C1 segment of cervical spinal cord (tissue), 14 donors: ENCODE data around the gene PHF2.

Source experiments
- DNase-seq, 14 donors: peaks; one replicate each; lab custom pipeline; 2025; lab: John Stamatoyannopoulos, UW

Gene PHF2

DNA sequence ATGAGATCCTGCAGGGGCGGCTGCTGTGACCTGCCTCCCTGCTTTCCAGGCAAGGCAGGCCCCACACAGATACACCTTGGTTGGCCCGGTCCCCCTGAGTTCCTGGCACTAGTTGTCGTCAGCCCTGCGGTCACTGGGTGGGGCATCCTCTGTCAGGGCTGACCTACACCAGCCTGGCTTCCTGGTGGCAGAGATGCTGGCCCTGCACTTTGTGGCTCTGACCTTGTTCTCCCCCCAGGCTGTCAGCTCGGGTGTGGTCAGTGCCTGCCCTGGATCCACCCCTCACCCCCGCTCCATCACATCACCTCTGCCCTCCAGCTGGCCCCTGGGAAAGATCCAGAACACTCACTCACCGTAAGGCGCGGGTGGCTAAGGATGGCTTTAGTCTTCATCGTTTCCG lies 74.1 kb downstream of the PHF2 start:
- no peak for DNase-seq

DNA sequence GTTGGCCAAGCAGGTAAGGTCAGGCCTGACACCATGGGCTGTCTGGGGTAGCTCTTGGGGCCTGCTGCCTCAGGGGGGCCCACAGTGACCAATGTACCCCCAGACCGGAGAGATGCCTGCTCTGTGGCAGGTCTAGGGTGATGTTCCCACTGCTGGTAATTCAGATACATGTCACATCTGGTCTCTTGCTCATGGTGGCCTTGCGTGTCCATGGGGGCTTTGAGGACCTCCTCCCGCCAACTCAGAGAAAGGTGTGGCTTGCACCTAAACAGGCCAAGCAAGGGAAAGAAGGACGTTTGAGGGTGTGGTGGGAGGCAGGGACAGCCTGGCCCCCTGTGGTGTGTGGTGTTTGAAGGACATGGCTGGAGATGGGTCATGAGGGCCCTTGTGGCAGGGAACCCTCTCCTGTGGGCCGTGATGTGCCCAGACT lies 75.2 kb downstream of the PHF2 start:
- DNase-seq, result no peak

GRCh38 chr9:93652604-93653592 lies 76.5 kb downstream of the PHF2 start:
- DNase-seq, result no peak

GRCh38 chr9:93653760-93654159 lies 77.4 kb downstream of the PHF2 start:
- no peak for DNase-seq

- DNase-seq, result no peak
Measured at GRCh38 chr9:93654351-93654961, 78.1 kb downstream of the PHF2 start.

GRCh38 chr9:93655621-93656425 lies 79.4 kb downstream of the PHF2 start:
- DNase-seq, result no peak

- no peak for DNase-seq
Measured at GRCh38 chr9:93656426-93657239, 80.2 kb downstream of the PHF2 start.

- DNase-seq, result no peak
Measured at GRCh38 chr9:93657331-93658111, 81.1 kb downstream of the PHF2 start.

DNA sequence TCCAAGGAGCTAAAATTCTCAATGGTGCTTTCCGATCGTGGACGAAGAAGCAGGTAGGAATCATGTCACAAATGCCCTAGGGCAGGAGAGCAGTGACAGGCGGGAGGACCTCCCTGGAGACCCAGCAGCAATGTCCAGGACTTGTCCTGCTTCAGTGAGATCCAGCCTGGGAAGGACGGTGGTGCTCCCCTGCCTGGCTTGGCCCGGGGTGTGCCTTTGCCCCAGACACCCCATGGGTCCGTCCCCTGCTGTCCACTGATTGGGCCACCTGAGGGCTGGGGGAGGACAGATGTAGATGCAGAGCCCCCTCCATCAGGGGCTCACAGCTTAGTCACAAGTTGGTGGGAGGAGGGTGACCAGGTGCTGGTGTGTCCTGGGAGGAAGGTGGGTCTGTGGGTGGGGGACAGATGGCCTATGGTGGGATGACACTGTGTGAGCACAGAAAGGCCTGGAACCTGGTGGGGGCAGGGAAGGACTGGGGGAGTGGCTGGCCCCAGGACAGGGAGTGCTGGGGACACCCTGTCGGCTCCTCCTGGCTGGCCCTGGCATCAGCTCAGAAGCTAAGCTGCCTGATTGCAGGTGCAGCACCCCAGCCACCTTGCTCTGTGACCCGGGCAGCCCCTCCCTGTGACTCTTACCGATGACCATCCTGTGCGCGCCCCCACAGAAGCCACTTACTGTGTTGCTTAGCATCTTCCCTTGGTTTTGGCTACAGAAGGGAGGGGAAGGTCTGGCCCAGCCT lies 82.0 kb downstream of the PHF2 start:
- DNase-seq, result no peak

DNA sequence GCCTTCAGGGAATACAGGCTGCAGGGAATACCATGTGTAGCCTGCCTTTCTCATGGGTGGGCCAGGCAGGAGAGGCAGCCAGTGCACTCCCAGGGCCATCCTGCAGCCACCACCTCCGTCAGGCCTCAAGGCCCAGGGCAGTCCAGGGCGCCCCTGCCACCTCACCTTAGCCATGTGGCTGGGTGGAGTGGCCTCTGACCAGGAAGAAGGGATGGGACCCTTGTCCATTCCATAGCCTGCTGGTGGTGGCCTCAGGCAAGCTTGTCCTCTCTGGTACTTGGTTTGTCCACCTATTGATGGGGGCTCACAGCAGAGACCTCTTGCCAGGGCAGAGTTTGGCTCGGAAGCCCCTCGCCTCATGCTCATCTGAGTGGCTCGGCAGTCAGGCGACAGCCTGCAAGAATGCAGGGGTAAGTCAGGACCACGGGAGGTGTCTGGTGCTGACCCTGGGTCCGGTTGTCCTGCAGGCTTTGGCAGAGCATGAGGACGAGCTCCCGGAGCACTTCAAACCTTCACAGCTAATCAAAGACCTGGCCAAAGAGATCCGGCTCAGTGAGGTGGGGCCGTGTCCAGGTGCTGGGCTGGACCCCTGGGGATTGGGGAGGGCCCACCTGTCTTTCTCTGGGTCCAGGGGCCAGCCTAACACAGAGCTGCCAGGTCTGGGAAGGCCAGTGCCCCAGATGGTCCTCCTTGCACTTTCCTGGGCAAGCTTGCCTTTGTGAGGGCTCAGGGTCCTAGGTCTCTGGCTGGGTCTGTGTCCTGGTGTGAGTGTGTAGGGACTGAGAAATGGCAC lies 82.9 kb downstream of the PHF2 start:
- no peak for DNase-seq

DNA sequence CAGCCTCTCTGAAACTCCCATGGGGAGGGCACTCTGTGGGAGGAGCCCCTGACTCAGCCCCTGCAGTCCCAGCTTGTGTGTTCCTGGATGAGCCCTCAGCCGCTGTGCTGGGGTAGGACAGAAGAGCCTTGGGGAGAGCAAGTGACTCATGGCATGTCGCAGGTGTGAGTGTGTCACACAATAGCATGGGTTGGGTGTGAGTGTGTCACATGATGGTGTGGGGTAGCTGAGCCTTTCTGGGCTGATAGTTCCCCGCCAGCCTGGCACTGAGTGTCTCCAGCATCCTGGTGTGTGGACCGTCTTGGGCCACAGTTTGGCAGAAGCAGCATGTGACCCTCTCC lies 83.4 kb downstream of the PHF2 start:
- DNase-seq, result no peak

- DNase-seq, result no peak
Measured at GRCh38 chr9:93660352-93661046, 84.1 kb downstream of the PHF2 start.

DNA sequence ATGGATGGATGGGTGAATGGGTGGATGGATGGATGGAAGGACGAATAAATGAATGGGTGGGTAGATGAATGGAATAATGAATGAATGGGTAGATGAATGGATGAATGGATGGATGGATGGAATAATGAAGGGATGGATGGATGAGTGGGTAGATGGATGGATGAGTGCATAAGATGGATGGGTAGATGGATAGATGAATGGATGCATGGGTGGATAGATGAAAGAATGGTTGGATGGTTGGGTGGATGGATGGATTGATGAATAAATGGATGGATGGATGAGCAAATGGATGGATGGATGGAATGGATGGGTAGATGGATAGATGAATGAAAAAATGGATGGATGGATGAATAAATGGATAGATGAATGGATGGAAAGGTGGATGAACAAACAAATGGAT lies 85.2 kb downstream of the PHF2 start:
- no peak for DNase-seq

DNA sequence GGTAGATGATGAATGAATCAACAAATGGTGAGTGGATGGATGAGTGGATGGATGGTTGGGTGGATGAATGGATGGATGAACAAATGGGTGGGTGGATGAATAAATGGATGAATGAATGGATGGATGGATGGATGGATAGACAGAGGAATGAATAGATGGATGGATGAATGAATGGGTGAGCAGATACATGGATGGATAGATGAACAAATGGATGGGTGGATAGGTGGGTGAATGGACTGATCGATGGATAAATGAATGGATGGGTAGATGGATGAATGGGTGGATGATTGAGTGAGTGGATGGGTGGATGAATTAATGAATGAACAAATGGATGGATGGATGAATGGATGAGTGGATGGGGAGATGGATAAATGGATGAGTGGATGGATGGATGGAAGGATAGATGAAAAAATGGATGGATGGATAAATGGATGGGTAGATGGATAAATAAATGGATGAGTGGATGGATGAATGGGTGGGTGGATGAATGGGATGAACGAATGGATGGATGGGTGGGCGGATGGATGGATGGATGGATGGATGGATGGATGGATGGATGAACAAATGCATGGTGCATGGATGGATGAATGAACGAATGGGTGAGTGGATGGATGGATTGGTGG lies 85.7 kb downstream of the PHF2 start:
- DNase-seq, result no peak

GRCh38 chr9:93662952-93663572 lies 86.7 kb downstream of the PHF2 start:
- DNase-seq, result no peak

- no peak for DNase-seq
Measured at GRCh38 chr9:93663877-93664548, 87.6 kb downstream of the PHF2 start.

GRCh38 chr9:93664549-93665120 lies 88.3 kb downstream of the PHF2 start:
- no peak for DNase-seq
